ENCODE data around the gene HNRNPDL. TPM values are rescaled to one million over a fixed set of nuclear protein-coding genes. Genes with fewer than 3 reads are reported as not detected.

The HNRNPDL gene
- total and polyA plus RNA-seq, 2 of the 13 experiments (the other 11 are each of a cell fraction or from before 2014, with no cell fraction given) = 167 to 414 TPM

GRCh38 chr4:82388405-82388804, 41.9 kb downstream of the HNRNPDL start:
- Histone ChIP-seq H3K27ac (ENCODE audit: extremely low read length, insufficient read depth, low read length) (no peak overlapping the region), H3K4me2 (ENCODE audit: low read depth, low read length) (no peak overlapping the region), H3K79me2 (ENCODE audit: insufficient read depth, low read length) (no peaks in the 10 kb centered on the region), H4K20me1 (ENCODE audit: insufficient read depth, low read length) (no peaks in the 10 kb centered on the region), H3K9ac (ENCODE audit: insufficient read depth, low read depth, low read length) (no peak overlapping the region), H3K4me1 (ENCODE audit: insufficient read depth, low read length) (peaks cover 8% of the 10 kb centered on the region; the same call in 1 of the 2 replicates), H2AFZ (ENCODE audit: low read length) (no peak overlapping the region), H3K4me3 (replicated peaks in 1 of 3; ENCODE audit: insufficient read depth in 1 of 3, low read depth in 2 of 3, low read length in 3 of 3) (no peak overlapping the region), H3K36me3 (replicated peaks in 1 of 2; ENCODE audit: control insufficient read depth in 1 of 2, insufficient read depth in 2 of 2, low read length in 2 of 2) (no peaks in the 10 kb centered on the region), H3K27me3 (ENCODE audit: control insufficient read depth in 1 of 2, insufficient read depth in 2 of 2, low read length in 2 of 2) (no peaks in the 10 kb centered on the region), H3K9me3 (ENCODE audit: low read length) (peaks cover 6% of the 10 kb centered on the region; the same call in 1 of the 2 replicates)
- 0% methylated on average over 1 of the region's 1 CpG for WGBS (ENCODE audit: low lambda C conversion rate)
- DNase-seq (ENCODE audit: low spot score) (no peak), FAIRE-seq (peak; percentile 56), ATAC-seq (peak; percentile 71; the same call in 2 of the 3 replicates)
- no TSS peak for BruUV-seq (replicated peaks)
- in situ Hi-C loops (cut with HindIII; ENCODE audit: extremely low pct_ligation_motif_present, low pct_unique_long_range_greater_than_20kb) = no loop called here
- ChIA-PET POLR2A (interaction anchor here (0.6 kb wide), 1 partner anchor 14 kb away, joined by 4 read pairs; no protein-coding TSS in a partner anchor), CTCF (ENCODE audit: low intra/inter-chr PET ratio, low total read pairs) (interaction anchor here (0.7 kb wide), 1 partner anchor 113 kb away, joined by 3 read pairs; no protein-coding TSS in a partner anchor)
- intact Hi-C loops (cut with micrococcal nuclease; ENCODE audit: unreplicated experiment) = no loop called here
- TF ChIP-seq ZNF205 (CRISPR knock-in tag; IDR thresholded peaks at IDR 0.05) = no peak
- no peak for TF ChIP-seq ZNF263 (CRISPR knock-in tag; IDR thresholded peaks at IDR 0.05)
- TF ChIP-seq HDAC1 (CRISPR knock-in tag; IDR thresholded peaks at IDR 0.05) = no peak
- no peak for TF ChIP-seq FOSL2 (CRISPR knock-in tag; IDR thresholded peaks at IDR 0.05)
- TF ChIP-seq, protein P1, sequence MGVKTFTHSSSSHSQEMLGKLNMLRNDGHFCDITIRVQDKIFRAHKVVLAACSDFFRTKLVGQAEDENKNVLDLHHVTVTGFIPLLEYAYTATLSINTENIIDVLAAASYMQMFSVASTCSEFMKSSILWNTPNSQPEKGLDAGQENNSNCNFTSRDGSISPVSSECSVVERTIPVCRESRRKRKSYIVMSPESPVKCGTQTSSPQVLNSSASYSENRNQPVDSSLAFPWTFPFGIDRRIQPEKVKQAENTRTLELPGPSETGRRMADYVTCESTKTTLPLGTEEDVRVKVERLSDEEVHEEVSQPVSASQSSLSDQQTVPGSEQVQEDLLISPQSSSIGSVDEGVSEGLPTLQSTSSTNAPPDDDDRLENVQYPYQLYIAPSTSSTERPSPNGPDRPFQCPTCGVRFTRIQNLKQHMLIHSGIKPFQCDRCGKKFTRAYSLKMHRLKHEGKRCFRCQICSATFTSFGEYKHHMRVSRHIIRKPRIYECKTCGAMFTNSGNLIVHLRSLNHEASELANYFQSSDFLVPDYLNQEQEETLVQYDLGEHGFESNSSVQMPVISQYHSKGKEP (CRISPR knock-in tag; IDR thresholded peaks at IDR 0.05) = no peak
- no peak for TF ChIP-seq ZNF431 (CRISPR knock-in tag; IDR thresholded peaks at IDR 0.05; ENCODE audit: borderline replicate concordance, low read depth)
- no peak for TF ChIP-seq KLF12 (CRISPR knock-in tag; IDR thresholded peaks at IDR 0.05; ENCODE audit: borderline replicate concordance)
- TF ChIP-seq RFX1 (IDR thresholded peaks at IDR 0.05) = no peak
- peak; percentile 44 for TF ChIP-seq STAG1 (CRISPR knock-in tag; IDR thresholded peaks at IDR 0.05)
- 0 out of 2 replicates have a peak, but pooled peaks have one; percentile 21 for TF ChIP-seq ZNF646 (CRISPR knock-in tag; IDR thresholded peaks at IDR 0.05)
- TF ChIP-seq NFAT5 (CRISPR knock-in tag; IDR thresholded peaks at IDR 0.05) = no peak
- TF ChIP-seq MED1 (CRISPR knock-in tag; IDR thresholded peaks at IDR 0.05) = no peak
